Endodermal cell (in vitro differentiated cells): ENCODE results near the gene COPZ1. TPM values are rescaled to one million over a fixed set of nuclear protein-coding genes. Genes with fewer than 3 reads are reported as not detected.

Experiments
- DNase-seq: peaks from one replicate; pipeline ENCODE4 v3.0.0-alpha.2; 2017
- H3K27ac ChIP-seq: 2 replicates; pipeline ENCODE4 v1.5.1; 2013; ENCODE audit warnings: mild to moderate bottlenecking, low read depth, low read length, moderate library complexity
- H3K27me3 ChIP-seq: 2 replicates; pipeline ENCODE4 v1.6.1; 2013; ENCODE audit warnings: mild to moderate bottlenecking, low read length, moderate library complexity; ENCODE audit not compliant: insufficient read depth, control insufficient read depth, poor library complexity, severe bottlenecking
- H3K36me3 ChIP-seq: 2 replicates; pipeline ENCODE4 v1.7.0; 2013; ENCODE audit warnings: mild to moderate bottlenecking, low read length, moderate library complexity; ENCODE audit not compliant: control insufficient read depth, insufficient read depth
- H3K4me1 ChIP-seq: one replicate; pipeline ENCODE4 v1.7.0; 2013; ENCODE audit warnings: low read length; ENCODE audit not compliant: control insufficient read depth, insufficient read depth
- H3K4me3 ChIP-seq: 2 replicates; pipeline ENCODE4 v1.5.1; 2013; ENCODE audit warnings: mild to moderate bottlenecking, low read length, moderate library complexity
- H3K9ac ChIP-seq: 2 replicates; pipeline ENCODE4 v1.6.1; 2013; ENCODE audit warnings: mild to moderate bottlenecking, low read length, moderate library complexity; ENCODE audit not compliant: poor library complexity, severe bottlenecking; ENCODE audit errors: extremely low read depth
- H3K9me3 ChIP-seq: 2 replicates; pipeline ENCODE4 v1.6.1; 2013; ENCODE audit warnings: mild to moderate bottlenecking, low read length, moderate library complexity; ENCODE audit not compliant: control insufficient read depth
- H3K27ac Mint-ChIP-seq: 2 replicates; pipeline ENCODE4 v1.8.0; 2020; ENCODE audit warnings: mixed read lengths
- H3K27me3 Mint-ChIP-seq: 2 replicates; pipeline ENCODE4 v1.8.0; 2021; ENCODE audit warnings: mild to moderate bottlenecking, mixed read lengths; ENCODE audit not compliant: insufficient read depth
- H3K36me3 Mint-ChIP-seq: 2 replicates; pipeline ENCODE4 v1.8.0; 2020; ENCODE audit warnings: low read depth, mixed read lengths
- H3K4me1 Mint-ChIP-seq: 2 replicates; pipeline ENCODE4 v1.8.0; 2020; ENCODE audit warnings: mixed read lengths
- H3K4me3 Mint-ChIP-seq: 2 replicates; pipeline ENCODE4 v1.8.0; 2020; ENCODE audit warnings: mild to moderate bottlenecking, moderate library complexity, mixed read lengths
- H3K9me3 Mint-ChIP-seq: 2 replicates; pipeline ENCODE4 v1.8.0; 2020; ENCODE audit warnings: mild to moderate bottlenecking, mixed read lengths
- CTCF ChIP-seq: fragments of 200-600 bp; sonication (generic); conservative IDR thresholded peaks from 2 replicates; pipeline ENCODE4 v1.5.0; 2021; ENCODE audit warnings: antibody characterized with exemption, mild to moderate bottlenecking
- WGBS, 2 experiments: methylation state at CpG; one replicate each; pipeline versions ENCODE4 v1.1.5 to v1.1.7; 2013; ENCODE audit warnings: missing lambda C conversion rate in 2 of 2, mixed read lengths in 1 of 2; ENCODE audit not compliant: insufficient coverage in 1 of 2, insufficient read length in 1 of 2; 5-methylcytosine and 5-hydroxymethylcytosine counted together
- total RNA-seq, 2 donors: library from RNA; stranded (reverse); fragmentation: NEBNext Ultra II Directional in 1 of 2; extraction: Animal tissue kit (Norgen Biotek cat#: 25700) in 1 of 2; gene quantifications; 2 replicates in 1 of 2; 3 replicates in 1 of 2; pipeline ENCODE4 v1.2.1, GENCODE V29; 2021

COPZ1 gene
- total RNA-seq, 2 donors from 2014 or later: 153 to 183 TPM

- Mint-ChIP-seq H3K27ac (no peak overlapping the region), H3K27me3 (peaks cover 55% of the 10 kb centered on the region), H3K36me3 (peaks cover 16% of the 10 kb centered on the region), H3K4me1 (peaks cover 23% of the 10 kb centered on the region), H3K9me3 (no peaks in the 10 kb centered on the region), H3K4me3 (no peak overlapping the region)
- Histone ChIP-seq H3K4me3 (no peak overlapping the region), H3K9ac (no peak overlapping the region), H3K27ac (no peak overlapping the region), H3K4me1 (no peaks in the 10 kb centered on the region), H3K36me3 (no peaks in the 10 kb centered on the region), H3K27me3 (peaks cover 11% of the 10 kb centered on the region), H3K9me3 (no peaks in the 10 kb centered on the region)
- DNase-seq: peak; percentile 43
- TF ChIP-seq CTCF: no peak
- 82 to 100% methylated on average over 1 to 2 of the region's 2 CpGs for WGBS, 2 experiments
Measured at GRCh38 chr12:54374562-54375258, 49.8 kb downstream of the COPZ1 start.

DNA sequence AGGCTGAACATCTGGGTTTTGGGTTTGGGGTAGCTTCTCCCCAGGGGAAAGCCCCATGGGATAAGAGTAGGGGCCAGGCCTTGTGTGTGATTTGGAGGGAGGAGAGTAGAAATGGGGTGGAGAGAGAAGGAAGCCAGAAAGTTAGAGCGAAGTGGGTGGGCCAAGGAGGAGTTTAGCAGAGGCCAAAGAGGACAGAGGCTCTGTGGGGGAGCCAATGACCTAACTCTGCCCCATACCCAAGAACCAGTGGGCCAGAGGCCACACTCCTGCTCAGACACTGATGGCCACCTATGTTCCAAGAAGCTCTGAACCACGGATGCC, 50.3 kb downstream of the COPZ1 start:
- no peak overlapping the region for H3K27ac ChIP-seq
- Mint-ChIP-seq H3K27ac (no peak overlapping the region), H3K27me3 (peaks cover 51% of the 10 kb centered on the region), H3K9me3 (no peaks in the 10 kb centered on the region), H3K4me3 (no peak overlapping the region), H3K36me3 (peaks cover 16% of the 10 kb centered on the region), H3K4me1 (peaks cover 23% of the 10 kb centered on the region)
- WGBS, 2 experiments: 88% methylated on average over 2 of the region's 2 CpGs; no CpG with 5 or more reads in 1 of the 2 experiments
- H3K9me3 ChIP-seq: no peaks in the 10 kb centered on the region
- H3K27me3 ChIP-seq: peaks cover 9% of the 10 kb centered on the region
- H3K9ac ChIP-seq: no peak overlapping the region
- H3K4me3 ChIP-seq: no peak overlapping the region
- H3K36me3 ChIP-seq: no peaks in the 10 kb centered on the region
- H3K4me1 ChIP-seq: no peaks in the 10 kb centered on the region
- peak; percentile 43 for DNase-seq
- no peak for TF ChIP-seq CTCF

- Mint-ChIP-seq H3K27ac (no peak overlapping the region), H3K9me3 (no peaks in the 10 kb centered on the region), H3K36me3 (peaks cover 19% of the 10 kb centered on the region), H3K4me1 (peaks cover 23% of the 10 kb centered on the region), H3K27me3 (peaks cover 43% of the 10 kb centered on the region), H3K4me3 (no peak overlapping the region)
- Histone ChIP-seq H3K36me3 (no peaks in the 10 kb centered on the region), H3K27me3 (peaks cover 9% of the 10 kb centered on the region), H3K4me1 (no peaks in the 10 kb centered on the region), H3K9ac (no peak overlapping the region), H3K27ac (no peak overlapping the region), H3K4me3 (no peak overlapping the region), H3K9me3 (no peaks in the 10 kb centered on the region)
- TF ChIP-seq CTCF: no peak
- 76 to 96% methylated on average over 4 of the region's 4 CpGs for WGBS, 2 experiments
- no peak for DNase-seq
Measured at GRCh38 chr12:54376596-54376995, 51.7 kb downstream of the COPZ1 start.
